Measurements from ENCODE around the gene ENHO. TPM values are rescaled to one million over a fixed set of nuclear protein-coding genes. Genes with fewer than 3 reads are reported as not detected.

The ENHO gene
- total and polyA plus RNA-seq, 2 experiments from 2014 or later: 7.6 to 8.7 TPM

DNA sequence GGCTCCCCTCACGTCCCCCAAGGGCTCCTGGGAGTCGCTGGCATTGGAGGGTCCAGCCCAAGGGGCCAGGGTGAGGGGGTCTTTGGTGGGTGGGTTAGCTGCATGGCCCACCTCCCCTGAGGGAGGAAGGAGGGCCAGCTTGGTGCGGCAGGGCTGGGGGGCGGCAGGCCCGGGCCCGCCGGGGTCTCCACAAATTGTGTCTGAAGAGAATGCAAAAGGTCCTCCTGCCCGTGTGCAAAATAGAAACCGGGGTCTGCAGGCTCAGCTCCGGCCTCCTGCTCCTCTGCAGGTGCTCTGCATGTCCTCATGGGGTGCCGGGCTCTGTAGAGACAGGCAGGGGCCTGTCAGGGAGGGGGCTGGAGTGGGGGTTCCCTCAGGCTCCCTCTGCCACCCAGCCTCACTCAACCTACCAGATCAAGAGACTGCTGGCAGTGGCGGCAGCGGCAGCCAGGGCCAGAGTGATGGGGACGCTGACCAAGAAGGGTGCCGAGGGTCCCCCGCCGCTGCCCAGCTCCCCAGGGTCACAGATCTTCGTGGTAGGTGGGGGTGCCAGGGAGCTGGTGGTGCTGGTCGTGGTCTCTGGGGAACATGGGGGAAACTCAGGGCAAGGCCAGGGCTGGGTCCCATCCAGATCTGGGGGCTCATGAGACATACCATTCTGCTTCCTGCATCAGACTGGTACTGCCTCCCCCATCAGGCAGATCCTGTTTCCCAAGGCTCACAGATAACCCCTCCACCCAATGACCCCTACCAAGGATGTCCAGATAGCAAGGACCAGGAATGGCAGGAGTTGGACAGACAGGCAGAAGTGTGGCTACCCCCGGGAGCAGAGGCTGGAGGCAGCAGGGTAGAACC lies 29.2 kb upstream of the ENHO start:
- no peak for DNase-seq (ENCODE audit: low read depth in 1 of 2, low spot score in 1 of 2)

DNA sequence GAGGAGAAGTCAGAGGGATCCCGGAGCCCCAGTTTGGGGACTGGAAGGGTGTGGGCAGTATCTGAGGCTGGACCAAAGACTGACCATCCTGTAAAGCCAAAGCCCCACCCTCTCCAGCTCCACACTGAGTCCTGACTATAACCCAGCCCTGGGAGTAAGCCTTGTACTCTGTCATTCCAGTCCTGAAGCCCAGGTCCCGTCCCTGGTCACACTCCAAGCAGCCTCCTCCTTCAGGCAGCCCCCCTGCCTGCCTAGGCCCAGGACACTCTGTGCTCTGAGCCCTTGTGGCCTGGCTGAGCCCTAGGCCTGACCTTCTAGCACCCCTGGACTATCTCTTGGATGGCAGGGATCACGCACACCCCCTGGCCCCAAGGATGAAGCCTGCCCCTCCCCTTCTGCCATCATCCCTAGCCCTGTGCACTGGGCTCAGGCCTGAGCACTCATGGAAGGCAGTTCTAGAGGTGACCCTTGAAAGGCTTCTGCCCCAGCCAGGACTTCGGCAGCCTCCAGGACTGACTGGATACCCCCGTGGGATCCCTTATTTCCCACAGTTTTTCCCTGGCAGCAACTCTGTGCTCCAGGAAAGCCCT lies 28.0 kb upstream of the ENHO start:
- H3K27ac ChIP-seq: no peak overlapping the region
- peaks cover 20% of the 10 kb centered on the region for H3K4me1 ChIP-seq (ENCODE audit: low read depth)
- DNase-seq (ENCODE audit: low read depth in 1 of 2, low spot score in 1 of 2): no peak
- H3K27me3 ChIP-seq: no peaks in the 10 kb centered on the region
- no peak for TF ChIP-seq CTCF (IDR thresholded peaks at IDR 0.05; ENCODE audit: low read depth, low read length)
- H3K4me3 ChIP-seq: no peak overlapping the region
- H3K36me3 ChIP-seq: no peaks in the 10 kb centered on the region
- H3K9me3 ChIP-seq (ENCODE audit: low read depth): no peaks in the 10 kb centered on the region

More for the DNA sequence above, 29.2 kb upstream of the ENHO start:
- Histone ChIP-seq H3K9me3 (ENCODE audit: low read depth) (no peaks in the 10 kb centered on the region), H3K27ac (no peak overlapping the region), H3K36me3 (no peaks in the 10 kb centered on the region), H3K4me3 (no peak overlapping the region), H3K4me1 (ENCODE audit: low read depth) (peaks cover 25% of the 10 kb centered on the region), H3K27me3 (no peaks in the 10 kb centered on the region)
- no peak for TF ChIP-seq CTCF (IDR thresholded peaks at IDR 0.05; ENCODE audit: low read depth, low read length)

DNA sequence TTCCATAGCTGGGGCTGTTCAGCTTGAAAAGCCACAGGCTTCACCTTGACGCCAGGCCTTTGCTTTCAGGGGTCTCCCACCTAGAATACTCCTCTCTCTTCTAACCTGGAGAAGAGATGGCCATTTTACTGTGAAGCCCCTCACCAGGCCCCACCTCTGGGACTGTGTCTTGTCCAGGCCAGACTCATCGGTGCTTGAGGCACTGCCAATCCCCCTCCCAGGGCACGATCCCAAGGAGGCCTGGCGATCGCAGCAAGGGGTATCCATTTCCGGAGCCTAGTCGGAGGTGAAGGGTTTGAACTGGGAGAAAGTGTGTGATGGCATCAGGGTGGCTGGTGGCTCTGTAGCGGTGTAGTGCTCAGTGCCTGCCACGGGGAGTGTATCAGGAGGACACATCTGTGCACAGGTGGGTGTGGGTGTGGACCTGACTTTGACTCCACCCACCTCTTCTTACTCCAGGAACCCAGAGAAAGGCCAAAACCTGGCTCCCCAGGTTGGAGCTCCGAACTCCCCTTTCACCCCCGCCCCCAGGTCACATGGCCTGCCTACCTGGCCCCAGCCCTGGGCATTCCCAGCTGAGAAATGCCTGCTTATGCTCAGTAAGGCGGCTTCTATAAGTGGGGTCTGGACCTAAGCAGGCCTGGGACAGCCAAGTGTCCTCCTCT lies 27.4 kb upstream of the ENHO start:
- no peak overlapping the region for H3K27ac ChIP-seq
- DNase-seq (ENCODE audit: low read depth in 1 of 2, low spot score in 1 of 2): no peak
- no peaks in the 10 kb centered on the region for H3K36me3 ChIP-seq
- TF ChIP-seq CTCF (IDR thresholded peaks at IDR 0.05; ENCODE audit: low read depth, low read length): no peak
- peaks cover 16% of the 10 kb centered on the region for H3K4me1 ChIP-seq (ENCODE audit: low read depth)
- H3K9me3 ChIP-seq (ENCODE audit: low read depth): no peaks in the 10 kb centered on the region
- no peaks in the 10 kb centered on the region for H3K27me3 ChIP-seq
- no peak overlapping the region for H3K4me3 ChIP-seq

- H3K9me3 ChIP-seq (ENCODE audit: low read depth): no peaks in the 10 kb centered on the region
- no peaks in the 10 kb centered on the region for H3K27me3 ChIP-seq
- H3K4me1 ChIP-seq (ENCODE audit: low read depth): peaks cover 8% of the 10 kb centered on the region
- H3K27ac ChIP-seq: no peak overlapping the region
- no peaks in the 10 kb centered on the region for H3K36me3 ChIP-seq
- DNase-seq (ENCODE audit: low read depth in 1 of 2, low spot score in 1 of 2): no peak
- no peak for TF ChIP-seq CTCF (IDR thresholded peaks at IDR 0.05; ENCODE audit: low read depth, low read length)
- no peak overlapping the region for H3K4me3 ChIP-seq
Measured at GRCh38 chr9:34549407-34549732, 26.6 kb upstream of the ENHO start.

- peak; percentile 94 for TF ChIP-seq CTCF (IDR thresholded peaks at IDR 0.05; ENCODE audit: low read depth, low read length)
Measured at GRCh38 chr9:34547960-34548611, 25.3 kb upstream of the ENHO start.

More at GRCh38 chr9:34547960-34548611, 25.3 kb upstream of the ENHO start:
- H3K4me1 ChIP-seq (ENCODE audit: low read depth): no peaks in the 10 kb centered on the region
- DNase-seq (ENCODE audit: low read depth in 1 of 2, low spot score in 1 of 2): peak; percentile 76 to 81
- H3K4me3 ChIP-seq: no peak overlapping the region
- no peaks in the 10 kb centered on the region for H3K36me3 ChIP-seq
- no peak overlapping the region for H3K27ac ChIP-seq
- H3K27me3 ChIP-seq: no peaks in the 10 kb centered on the region
- no peaks in the 10 kb centered on the region for H3K9me3 ChIP-seq (ENCODE audit: low read depth)
